BE2C (cell line): Measurements from ENCODE around the gene APLP2.

ENCODE experiments used
- DNase-seq: peaks from one replicate; pipeline ENCODE4 v3.0.0-alpha.2; 2020
- H3K27me3 ChIP-seq: fragments of 250-450 bp; sonication (Bioruptor Pico); 2 replicates; pipeline ENCODE4 v1.5.1; 2020; ENCODE audit warnings: mild to moderate bottlenecking
- H3K36me3 ChIP-seq: fragments of 250-450 bp; sonication (Bioruptor Pico); 2 replicates; pipeline ENCODE4 v1.5.1; 2020; ENCODE audit warnings: mild to moderate bottlenecking
- H3K4me1 ChIP-seq: fragments of 250-450 bp; sonication (Bioruptor Pico); 2 replicates; pipeline ENCODE4 v1.5.1; 2020
- H3K4me3 ChIP-seq: 2 replicates; pipeline ENCODE4 v1.5.1; 2011; ENCODE audit warnings: low read depth, low read length
- H3K9me3 ChIP-seq: fragments of 250-450 bp; sonication (Bioruptor Pico); 2 replicates; pipeline ENCODE4 v1.5.1; 2020
- CTCF ChIP-seq: IDR thresholded peaks from 2 replicates; pipeline ENCODE4 v1.5.1; 2012; ENCODE audit warnings: mild to moderate bottlenecking, low read depth, low read length

APLP2 gene

GRCh38 chr11:130094614-130095013 is 24.9 kb downstream of the APLP2 start:
- no peaks in the 10 kb centered on the region for H3K27me3 ChIP-seq
- no peaks in the 10 kb centered on the region for H3K36me3 ChIP-seq
- no peaks in the 10 kb centered on the region for H3K9me3 ChIP-seq
- H3K4me1 ChIP-seq: peaks cover 7% of the 10 kb centered on the region
- TF ChIP-seq CTCF: no peak
- H3K4me3 ChIP-seq: no peak overlapping the region
- DNase-seq: no peak

- H3K27me3 ChIP-seq: no peaks in the 10 kb centered on the region
- peaks cover 7% of the 10 kb centered on the region for H3K4me1 ChIP-seq
- no peak for TF ChIP-seq CTCF
- no peak overlapping the region for H3K4me3 ChIP-seq
- no peaks in the 10 kb centered on the region for H3K9me3 ChIP-seq
- DNase-seq: no peak
- H3K36me3 ChIP-seq: no peaks in the 10 kb centered on the region
Measured at GRCh38 chr11:130095326-130095725, 25.6 kb downstream of the APLP2 start.

GRCh38 chr11:130096042-130096441 is 26.3 kb downstream of the APLP2 start:
- peaks cover 7% of the 10 kb centered on the region for H3K4me1 ChIP-seq
- no peak for DNase-seq
- TF ChIP-seq CTCF: no peak

DNA sequence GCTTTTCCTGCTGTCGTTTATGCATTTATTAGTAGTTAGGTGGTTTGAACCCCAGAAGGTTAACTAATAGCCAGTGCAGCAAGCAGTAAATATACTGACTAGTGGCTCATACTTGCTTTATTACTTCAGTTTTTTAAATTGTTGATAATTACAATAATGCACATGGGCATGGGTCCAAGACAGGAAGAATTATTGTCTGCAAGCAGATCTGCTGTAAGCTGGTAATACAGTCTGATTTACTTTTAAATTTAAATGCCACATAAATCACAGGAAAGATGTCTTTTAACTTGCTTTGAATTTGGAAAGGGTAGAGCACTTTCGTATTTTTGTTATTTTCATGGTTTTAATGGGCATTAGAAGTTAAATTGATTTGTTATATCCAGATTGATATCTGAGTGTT is 27.1 kb downstream of the APLP2 start:
- Histone ChIP-seq H3K27me3 (no peaks in the 10 kb centered on the region), H3K4me3 (no peak overlapping the region), H3K4me1 (peaks cover 10% of the 10 kb centered on the region), H3K9me3 (no peaks in the 10 kb centered on the region), H3K36me3 (no peaks in the 10 kb centered on the region)
- DNase-seq: no peak
- no peak for TF ChIP-seq CTCF

More at GRCh38 chr11:130096042-130096441, 26.3 kb downstream of the APLP2 start:
- Histone ChIP-seq H3K4me3 (no peak overlapping the region), H3K36me3 (no peaks in the 10 kb centered on the region), H3K27me3 (no peaks in the 10 kb centered on the region), H3K9me3 (no peaks in the 10 kb centered on the region)

DNA sequence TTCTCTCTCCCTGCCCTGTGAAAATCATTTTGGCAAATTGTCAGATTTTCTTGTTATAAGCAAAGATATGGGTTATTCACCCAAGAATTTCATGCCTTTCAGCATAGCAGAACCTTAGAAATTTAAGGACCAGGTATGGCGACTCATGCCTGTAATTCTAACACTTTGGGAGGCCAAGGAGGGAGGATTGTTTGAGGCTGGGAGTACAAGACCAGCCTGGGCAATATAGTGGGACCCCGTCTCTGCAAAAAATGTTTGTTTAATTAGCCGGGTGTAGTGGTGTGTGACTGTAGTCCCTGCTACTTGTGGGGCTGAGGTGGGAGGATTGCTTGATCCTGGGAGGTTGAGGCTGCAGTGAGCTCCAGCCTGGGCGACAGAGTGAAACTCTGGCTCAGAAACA is 27.6 kb downstream of the APLP2 start:
- Histone ChIP-seq H3K9me3 (no peaks in the 10 kb centered on the region), H3K36me3 (no peaks in the 10 kb centered on the region), H3K4me3 (no peak overlapping the region), H3K27me3 (no peaks in the 10 kb centered on the region), H3K4me1 (peaks cover 13% of the 10 kb centered on the region)
- DNase-seq: no peak
- TF ChIP-seq CTCF: no peak

GRCh38 chr11:130099356-130099755 is 29.7 kb downstream of the APLP2 start:
- Histone ChIP-seq H3K27me3 (no peaks in the 10 kb centered on the region), H3K36me3 (no peaks in the 10 kb centered on the region), H3K4me3 (no peak overlapping the region), H3K9me3 (no peaks in the 10 kb centered on the region), H3K4me1 (peaks cover 27% of the 10 kb centered on the region)
- TF ChIP-seq CTCF: no peak
- no peak for DNase-seq
